Parathyroid adenoma (tissue), 2 donors: Measurements from ENCODE around the gene AP1B1.

ENCODE experiments used
- H2AFZ ChIP-seq: fragments of 300-600 bp; sonication (generic); one replicate; pipeline ENCODE4 v1.7.0; 2017; ENCODE audit warnings: antibody characterized with exemption, mild to moderate bottlenecking
- H3K27ac ChIP-seq: fragments of 300-600 bp; sonication (generic); one replicate; pipeline ENCODE4 v1.7.0; 2017
- H3K27me3 ChIP-seq: fragments of 300-600 bp; sonication (generic); one replicate; pipeline ENCODE4 v1.7.0; 2017; ENCODE audit warnings: low read length; ENCODE audit not compliant: control insufficient read depth, insufficient read depth
- H3K36me3 ChIP-seq: fragments of 300-600 bp; sonication (generic); one replicate; pipeline ENCODE4 v1.7.0; 2017; ENCODE audit warnings: low read length; ENCODE audit not compliant: control insufficient read depth, insufficient read depth
- H3K4me1 ChIP-seq: fragments of 300-600 bp; sonication (generic); one replicate; pipeline ENCODE4 v1.7.0; 2017; ENCODE audit warnings: control low read depth
- H3K4me2 ChIP-seq: fragments of 300-600 bp; sonication (generic); one replicate; pipeline ENCODE4 v1.7.0; 2017; ENCODE audit warnings: low read length
- H3K4me3 ChIP-seq: fragments of 300-600 bp; sonication (generic); one replicate; pipeline ENCODE4 v1.7.0; 2017; ENCODE audit warnings: low read depth, low read length
- H3K79me2 ChIP-seq: fragments of 300-600 bp; sonication (generic); one replicate; pipeline ENCODE4 v1.7.0; 2017; ENCODE audit warnings: control low read depth
- H3K9ac ChIP-seq: fragments of 300-600 bp; sonication (generic); one replicate; pipeline ENCODE4 v1.7.0; 2017; ENCODE audit warnings: mild to moderate bottlenecking
- H3K9me3 ChIP-seq: fragments of 300-600 bp; sonication (generic); one replicate; pipeline ENCODE4 v1.7.0; 2017; ENCODE audit warnings: low read length; ENCODE audit not compliant: control insufficient read depth
- TF ChIP-seq, protein P1 (sequence below): fragments of 300-600 bp; sonication (generic); IDR thresholded peaks from one replicate; pipeline ENCODE4 v1.7.0; 2017; ENCODE audit warnings: antibody characterized with exemption, mild to moderate bottlenecking
- donor health status: primary hyperparathyroidism.

AP1B1 gene

DNA sequence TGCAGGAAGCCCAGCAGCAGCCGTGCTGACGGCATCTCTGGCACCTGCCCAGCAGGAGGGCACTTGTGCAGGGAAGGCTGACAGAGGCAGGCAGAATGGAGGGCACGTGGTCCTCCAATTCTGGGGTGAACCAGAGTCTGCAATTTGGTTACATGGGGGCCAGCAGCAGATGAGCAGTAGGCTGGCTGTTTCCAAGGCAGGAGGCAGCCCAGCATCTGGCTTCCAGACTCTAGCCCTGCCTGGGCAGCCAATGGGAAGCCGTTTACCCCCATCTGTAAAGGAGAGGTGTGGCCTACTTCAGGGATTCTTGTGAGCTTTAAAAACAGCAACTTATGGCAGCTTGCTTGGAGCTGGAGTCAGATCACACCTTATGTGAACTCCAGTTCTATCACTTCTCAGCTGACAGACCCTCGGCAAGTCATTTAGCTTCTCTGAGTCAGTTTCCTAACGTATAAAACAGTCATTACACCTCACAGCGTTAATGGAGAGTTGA is 45.0 kb downstream of the AP1B1 start:
- Histone ChIP-seq H3K4me2 (peak overlapping the region; percentile 37), H2AFZ (no peak overlapping the region), H3K79me2 (no peaks in the 10 kb centered on the region), H3K9ac (no peak overlapping the region), H3K36me3 (no peaks in the 10 kb centered on the region), H3K4me3 (no peak overlapping the region), H3K27me3 (no peaks in the 10 kb centered on the region), H3K4me1 (peaks cover 9% of the 10 kb centered on the region), H3K27ac (peak overlapping the region; percentile 36), H3K9me3 (no peaks in the 10 kb centered on the region)
- TF ChIP-seq, protein P1, sequence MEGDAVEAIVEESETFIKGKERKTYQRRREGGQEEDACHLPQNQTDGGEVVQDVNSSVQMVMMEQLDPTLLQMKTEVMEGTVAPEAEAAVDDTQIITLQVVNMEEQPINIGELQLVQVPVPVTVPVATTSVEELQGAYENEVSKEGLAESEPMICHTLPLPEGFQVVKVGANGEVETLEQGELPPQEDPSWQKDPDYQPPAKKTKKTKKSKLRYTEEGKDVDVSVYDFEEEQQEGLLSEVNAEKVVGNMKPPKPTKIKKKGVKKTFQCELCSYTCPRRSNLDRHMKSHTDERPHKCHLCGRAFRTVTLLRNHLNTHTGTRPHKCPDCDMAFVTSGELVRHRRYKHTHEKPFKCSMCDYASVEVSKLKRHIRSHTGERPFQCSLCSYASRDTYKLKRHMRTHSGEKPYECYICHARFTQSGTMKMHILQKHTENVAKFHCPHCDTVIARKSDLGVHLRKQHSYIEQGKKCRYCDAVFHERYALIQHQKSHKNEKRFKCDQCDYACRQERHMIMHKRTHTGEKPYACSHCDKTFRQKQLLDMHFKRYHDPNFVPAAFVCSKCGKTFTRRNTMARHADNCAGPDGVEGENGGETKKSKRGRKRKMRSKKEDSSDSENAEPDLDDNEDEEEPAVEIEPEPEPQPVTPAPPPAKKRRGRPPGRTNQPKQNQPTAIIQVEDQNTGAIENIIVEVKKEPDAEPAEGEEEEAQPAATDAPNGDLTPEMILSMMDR: no peak

- Histone ChIP-seq H3K4me1 (peaks cover 9% of the 10 kb centered on the region), H2AFZ (no peak overlapping the region), H3K79me2 (no peaks in the 10 kb centered on the region), H3K4me3 (no peak overlapping the region), H3K9ac (no peak overlapping the region), H3K36me3 (no peaks in the 10 kb centered on the region), H3K4me2 (no peak overlapping the region), H3K27ac (peak overlapping the region; percentile 36), H3K27me3 (no peaks in the 10 kb centered on the region), H3K9me3 (no peaks in the 10 kb centered on the region)
- TF ChIP-seq, protein P1: no peak
Observed at GRCh38 chr22:29342577-29343312, 45.6 kb downstream of the AP1B1 start.

GRCh38 chr22:29342177-29342576 is 46.2 kb downstream of the AP1B1 start:
- H3K9ac ChIP-seq: no peak overlapping the region
- no peak overlapping the region for H3K4me3 ChIP-seq
- no peak overlapping the region for H3K27ac ChIP-seq
- no peaks in the 10 kb centered on the region for H3K79me2 ChIP-seq
- TF ChIP-seq, protein P1: no peak
- H3K27me3 ChIP-seq: no peaks in the 10 kb centered on the region
- no peaks in the 10 kb centered on the region for H3K36me3 ChIP-seq
- no peaks in the 10 kb centered on the region for H3K9me3 ChIP-seq
- H3K4me1 ChIP-seq: peaks cover 9% of the 10 kb centered on the region
- H3K4me2 ChIP-seq: no peak overlapping the region
- H2AFZ ChIP-seq: no peak overlapping the region

DNA sequence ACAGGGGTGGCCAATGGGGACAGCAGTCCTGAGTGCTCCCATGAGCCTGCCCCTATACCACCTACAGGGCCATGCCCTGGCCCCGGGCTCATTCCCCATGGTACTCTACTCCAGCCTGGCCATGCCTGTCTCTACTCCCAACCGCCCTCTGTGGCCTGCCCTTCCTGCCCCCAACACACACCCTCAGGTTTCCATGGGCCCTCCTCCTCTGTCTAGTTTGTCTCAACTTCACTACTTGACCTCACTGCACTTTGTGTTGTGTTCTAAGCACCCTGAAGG is 46.6 kb downstream of the AP1B1 start:
- H3K9ac ChIP-seq: no peak overlapping the region
- H2AFZ ChIP-seq: no peak overlapping the region
- H3K27me3 ChIP-seq: no peaks in the 10 kb centered on the region
- H3K4me2 ChIP-seq: no peak overlapping the region
- no peaks in the 10 kb centered on the region for H3K79me2 ChIP-seq
- H3K9me3 ChIP-seq: no peaks in the 10 kb centered on the region
- peaks cover 9% of the 10 kb centered on the region for H3K4me1 ChIP-seq
- TF ChIP-seq, protein P1: no peak
- no peaks in the 10 kb centered on the region for H3K36me3 ChIP-seq
- no peak overlapping the region for H3K4me3 ChIP-seq
- no peak overlapping the region for H3K27ac ChIP-seq
